ENCODE data around the gene BBIP1.

- TF ChIP-seq MYBL2 (CRISPR knock-in tag; IDR thresholded peaks at IDR 0.05) (no peak), CTCF (IDR thresholded peaks at IDR 0.05) (no peak)
These were observed 53.0 kb downstream of the BBIP1 start for GRCh38 chr10:110865809-110866482.
